ENCODE measurements around the gene CISD3.

CISD3 gene

DNA sequence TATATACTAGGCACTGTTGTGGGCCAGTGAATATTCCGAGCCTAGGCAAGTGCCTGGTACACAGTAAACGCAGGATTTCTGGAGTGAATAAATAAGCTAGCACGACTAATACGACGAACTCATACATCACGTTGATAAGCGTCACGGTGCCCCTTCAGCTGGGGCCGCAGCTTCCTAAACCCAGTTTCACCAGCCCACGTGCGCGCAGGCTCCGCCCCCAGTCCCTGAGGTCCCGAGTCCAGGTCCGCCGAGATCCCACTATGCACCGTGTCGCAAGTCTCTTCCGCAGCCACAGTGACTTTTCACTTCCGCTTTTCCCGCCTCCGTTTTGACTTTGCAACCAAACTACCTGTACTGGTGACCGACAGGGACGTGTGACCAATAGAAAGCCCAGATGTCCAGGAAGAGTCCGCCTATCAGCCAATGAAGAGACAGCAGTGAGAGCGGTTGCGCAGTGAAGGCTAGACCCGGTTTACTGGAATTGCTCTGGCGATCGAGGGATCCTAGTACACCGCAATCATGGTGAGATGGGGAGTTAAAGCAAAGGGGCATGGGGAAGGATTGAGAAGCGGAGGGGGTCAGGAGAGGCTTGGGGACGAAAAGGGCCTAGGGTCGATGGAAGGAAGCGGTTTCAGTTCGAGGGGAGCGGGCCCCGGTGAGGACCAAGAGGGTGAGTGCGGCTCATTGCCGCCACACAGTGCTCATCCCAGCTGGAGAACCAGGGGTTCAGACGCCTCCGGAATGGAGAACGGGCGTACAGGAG is 22.3 kb downstream of the CISD3 start, which contains the start of gene PSMB3:
Gene PSMB3 (plus strand): TSS at position 434 of the 763 bp plus-strand sequence. CDS start 86 bp downstream, at position 520.
- H3K9ac ChIP-seq (ENCODE audit: low read length) = peak within 1 kb of the TSS; percentile 90
- H3K36me3 ChIP-seq (ENCODE audit: insufficient read depth, low read length) = peaks cover 36% of the 10 kb centered on the region
- TF ChIP-seq, protein P1, sequence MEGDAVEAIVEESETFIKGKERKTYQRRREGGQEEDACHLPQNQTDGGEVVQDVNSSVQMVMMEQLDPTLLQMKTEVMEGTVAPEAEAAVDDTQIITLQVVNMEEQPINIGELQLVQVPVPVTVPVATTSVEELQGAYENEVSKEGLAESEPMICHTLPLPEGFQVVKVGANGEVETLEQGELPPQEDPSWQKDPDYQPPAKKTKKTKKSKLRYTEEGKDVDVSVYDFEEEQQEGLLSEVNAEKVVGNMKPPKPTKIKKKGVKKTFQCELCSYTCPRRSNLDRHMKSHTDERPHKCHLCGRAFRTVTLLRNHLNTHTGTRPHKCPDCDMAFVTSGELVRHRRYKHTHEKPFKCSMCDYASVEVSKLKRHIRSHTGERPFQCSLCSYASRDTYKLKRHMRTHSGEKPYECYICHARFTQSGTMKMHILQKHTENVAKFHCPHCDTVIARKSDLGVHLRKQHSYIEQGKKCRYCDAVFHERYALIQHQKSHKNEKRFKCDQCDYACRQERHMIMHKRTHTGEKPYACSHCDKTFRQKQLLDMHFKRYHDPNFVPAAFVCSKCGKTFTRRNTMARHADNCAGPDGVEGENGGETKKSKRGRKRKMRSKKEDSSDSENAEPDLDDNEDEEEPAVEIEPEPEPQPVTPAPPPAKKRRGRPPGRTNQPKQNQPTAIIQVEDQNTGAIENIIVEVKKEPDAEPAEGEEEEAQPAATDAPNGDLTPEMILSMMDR (IDR thresholded peaks at IDR 0.05; ENCODE audit: low read length) = no peak
- TF ChIP-seq EZH2 (IDR thresholded peaks at IDR 0.05; ENCODE audit: borderline replicate concordance, low read length) = no peak
- peak within 1 kb of the TSS; percentile 77 for H2AFZ ChIP-seq (ENCODE audit: low read length)
- peak within 1 kb of the TSS; percentile 91 for H3K4me3 ChIP-seq (ENCODE audit: low read depth, low read length, poor library complexity, severe bottlenecking)
- H3K4me1 ChIP-seq (ENCODE audit: insufficient read depth, low read length, severe bottlenecking) = peaks cover 36% of the 10 kb centered on the region
- H3K9me3 ChIP-seq (ENCODE audit: low read length) = no peaks in the 10 kb centered on the region
- peak within 1 kb of the TSS; percentile 68 for H3K27ac ChIP-seq (ENCODE audit: low read depth, low read length, poor library complexity, severe bottlenecking)
- no peaks in the 10 kb centered on the region for H3K9me2 ChIP-seq (ENCODE audit: low read depth, low read length)
- H3F3A ChIP-seq (ENCODE audit: insufficient read depth, low read length) = 0 out of 2 replicates have a peak, but pooled peaks cover 4% of the 10 kb centered on the region
- H3K4me2 ChIP-seq (ENCODE audit: low read length) = peak within 1 kb of the TSS; percentile 90
- no peaks in the 10 kb centered on the region for H4K20me1 ChIP-seq (ENCODE audit: insufficient read depth, low read length)
- H3K27me3 ChIP-seq (ENCODE audit: insufficient read depth, low read length) = peaks cover 5% of the 10 kb centered on the region; the same call in 1 of the 2 replicates
- peaks cover 10% of the 10 kb centered on the region for H3K79me2 ChIP-seq (ENCODE audit: insufficient read depth, low read length)

DNA sequence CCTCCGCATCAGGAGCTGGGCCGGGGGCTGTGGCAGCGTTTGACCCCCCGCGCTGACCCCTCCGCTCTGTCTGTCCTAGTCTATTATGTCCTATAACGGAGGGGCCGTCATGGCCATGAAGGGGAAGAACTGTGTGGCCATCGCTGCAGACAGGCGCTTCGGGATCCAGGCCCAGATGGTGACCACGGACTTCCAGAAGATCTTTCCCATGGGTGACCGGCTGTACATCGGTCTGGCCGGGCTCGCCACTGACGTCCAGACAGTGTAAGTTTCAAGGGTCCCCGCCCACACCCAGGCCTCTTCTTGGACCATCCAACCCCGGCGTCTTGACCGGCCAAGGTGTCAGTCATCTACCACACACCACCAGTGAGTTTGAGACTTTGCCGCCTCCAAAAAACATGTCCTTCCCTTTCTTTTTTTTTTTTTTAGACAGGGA is 22.9 kb downstream of the CISD3 start:
- peaks cover 5% of the 10 kb centered on the region; the same call in 1 of the 2 replicates for H3K27me3 ChIP-seq (ENCODE audit: insufficient read depth, low read length)
- H4K20me1 ChIP-seq (ENCODE audit: insufficient read depth, low read length) = no peaks in the 10 kb centered on the region
- no peak overlapping the region for H2AFZ ChIP-seq (ENCODE audit: low read length)
- H3K4me2 ChIP-seq (ENCODE audit: low read length) = peak overlapping the region; percentile 90
- peak overlapping the region; percentile 89 for H3K9ac ChIP-seq (ENCODE audit: low read length)
- 0 out of 2 replicates have a peak, but pooled peaks cover 4% of the 10 kb centered on the region for H3F3A ChIP-seq (ENCODE audit: insufficient read depth, low read length)
- TF ChIP-seq, protein P1 (IDR thresholded peaks at IDR 0.05; ENCODE audit: low read length) = no peak
- no peak for TF ChIP-seq EZH2 (IDR thresholded peaks at IDR 0.05; ENCODE audit: borderline replicate concordance, low read length)
- H3K79me2 ChIP-seq (ENCODE audit: insufficient read depth, low read length) = peaks cover 10% of the 10 kb centered on the region
- H3K9me2 ChIP-seq (ENCODE audit: low read depth, low read length) = no peaks in the 10 kb centered on the region
- H3K9me3 ChIP-seq (ENCODE audit: low read length) = no peaks in the 10 kb centered on the region
- H3K4me3 ChIP-seq (ENCODE audit: low read depth, low read length, poor library complexity, severe bottlenecking) = peak overlapping the region; percentile 91
- peaks cover 41% of the 10 kb centered on the region for H3K36me3 ChIP-seq (ENCODE audit: insufficient read depth, low read length)
- H3K27ac ChIP-seq (ENCODE audit: low read depth, low read length, poor library complexity, severe bottlenecking) = peak overlapping the region; percentile 38
- H3K4me1 ChIP-seq (ENCODE audit: insufficient read depth, low read length, severe bottlenecking) = peaks cover 36% of the 10 kb centered on the region

DNA sequence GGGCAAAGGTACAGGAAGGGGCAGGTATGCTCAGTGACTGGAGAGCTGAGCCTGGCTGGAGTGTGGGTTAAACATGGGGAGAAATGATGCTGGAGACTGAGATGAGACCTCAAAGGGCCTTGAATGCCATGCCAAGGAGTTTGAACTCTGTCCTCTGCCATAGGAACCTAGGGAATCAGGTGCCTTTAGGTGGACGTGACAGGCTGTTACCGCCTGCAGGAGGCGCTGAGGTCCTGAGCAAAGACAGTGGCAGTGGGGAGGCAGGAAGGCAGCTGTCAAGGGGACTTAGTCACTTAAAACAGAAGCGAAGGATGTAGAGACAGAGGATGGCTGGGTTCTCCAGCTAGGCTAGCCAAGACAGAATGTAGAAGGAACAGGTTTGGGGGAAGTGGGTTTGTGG is 31.5 kb downstream of the CISD3 start:
- no peaks in the 10 kb centered on the region for H3K9me2 ChIP-seq (ENCODE audit: low read depth, low read length)
- H3K27me3 ChIP-seq (ENCODE audit: insufficient read depth, low read length) = no peaks in the 10 kb centered on the region
- H3K9ac ChIP-seq (ENCODE audit: low read length) = no peak overlapping the region
- H3K4me3 ChIP-seq (ENCODE audit: low read depth, low read length, poor library complexity, severe bottlenecking) = no peak overlapping the region
- peaks cover 89% of the 10 kb centered on the region for H3K36me3 ChIP-seq (ENCODE audit: insufficient read depth, low read length)
- no peak overlapping the region for H2AFZ ChIP-seq (ENCODE audit: low read length)
- no peak overlapping the region for H3K4me2 ChIP-seq (ENCODE audit: low read length)
- H3K4me1 ChIP-seq (ENCODE audit: insufficient read depth, low read length, severe bottlenecking) = no peaks in the 10 kb centered on the region
- H3F3A ChIP-seq (ENCODE audit: insufficient read depth, low read length) = no peaks in the 10 kb centered on the region
- no peaks in the 10 kb centered on the region for H4K20me1 ChIP-seq (ENCODE audit: insufficient read depth, low read length)
- no peak overlapping the region for H3K27ac ChIP-seq (ENCODE audit: low read depth, low read length, poor library complexity, severe bottlenecking)
- no peak for TF ChIP-seq EZH2 (IDR thresholded peaks at IDR 0.05; ENCODE audit: borderline replicate concordance, low read length)
- TF ChIP-seq, protein P1 (IDR thresholded peaks at IDR 0.05; ENCODE audit: low read length) = peak; percentile 75
- no peaks in the 10 kb centered on the region for H3K9me3 ChIP-seq (ENCODE audit: low read length)
- H3K79me2 ChIP-seq (ENCODE audit: insufficient read depth, low read length) = no peaks in the 10 kb centered on the region

All from OCI-LY1 (cell line).